ENCODE results near the gene SORD. TPM values are rescaled to one million over a fixed set of nuclear protein-coding genes. Genes with fewer than 3 reads are reported as not detected.

SORD gene
- total and polyA plus RNA-seq, 9 of the 15 experiments (the other 6 are each of a cell fraction or from before 2014, with no cell fraction given): 5.9 to 79.2 (median 29.6) TPM

GRCh38 chr15:45088801-45089711 is 66.1 kb downstream of the SORD start (continued):
- TF ChIP-seq NKRF (IDR thresholded peaks at IDR 0.05; ENCODE audit: borderline replicate concordance) (no peak), HDAC2 (IDR thresholded peaks at IDR 0.05) (0 out of 2 replicates have a peak, but pooled peaks have one; percentile 33), FOSL1 (tag; conservative IDR thresholded peaks at IDR 0.05) (peak; percentile 87), USF2 (CRISPR knock-in tag; IDR thresholded peaks at IDR 0.05) (no peak)
- TF ChIP-seq, protein P1, sequence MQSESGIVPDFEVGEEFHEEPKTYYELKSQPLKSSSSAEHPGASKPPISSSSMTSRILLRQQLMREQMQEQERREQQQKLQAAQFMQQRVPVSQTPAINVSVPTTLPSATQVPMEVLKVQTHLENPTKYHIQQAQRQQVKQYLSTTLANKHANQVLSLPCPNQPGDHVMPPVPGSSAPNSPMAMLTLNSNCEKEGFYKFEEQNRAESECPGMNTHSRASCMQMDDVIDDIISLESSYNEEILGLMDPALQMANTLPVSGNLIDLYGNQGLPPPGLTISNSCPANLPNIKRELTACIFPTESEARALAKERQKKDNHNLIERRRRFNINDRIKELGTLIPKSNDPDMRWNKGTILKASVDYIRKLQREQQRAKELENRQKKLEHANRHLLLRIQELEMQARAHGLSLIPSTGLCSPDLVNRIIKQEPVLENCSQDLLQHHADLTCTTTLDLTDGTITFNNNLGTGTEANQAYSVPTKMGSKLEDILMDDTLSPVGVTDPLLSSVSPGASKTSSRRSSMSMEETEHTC (IDR thresholded peaks at IDR 0.05): no peak

Measured in K562 (cell line).